HG03159 (cell line): Measurements from ENCODE around the gene SIGLECL1.

Experiments
- ATAC-seq: cut with Tn5 transposase; IDR thresholded peaks from one replicate; pipeline ENCODE4 v1.9.1; 2021; ENCODE audit warnings: mild to moderate bottlenecking, moderate library complexity; ENCODE audit not compliant: unreplicated experiment

Gene SIGLECL1

DNA sequence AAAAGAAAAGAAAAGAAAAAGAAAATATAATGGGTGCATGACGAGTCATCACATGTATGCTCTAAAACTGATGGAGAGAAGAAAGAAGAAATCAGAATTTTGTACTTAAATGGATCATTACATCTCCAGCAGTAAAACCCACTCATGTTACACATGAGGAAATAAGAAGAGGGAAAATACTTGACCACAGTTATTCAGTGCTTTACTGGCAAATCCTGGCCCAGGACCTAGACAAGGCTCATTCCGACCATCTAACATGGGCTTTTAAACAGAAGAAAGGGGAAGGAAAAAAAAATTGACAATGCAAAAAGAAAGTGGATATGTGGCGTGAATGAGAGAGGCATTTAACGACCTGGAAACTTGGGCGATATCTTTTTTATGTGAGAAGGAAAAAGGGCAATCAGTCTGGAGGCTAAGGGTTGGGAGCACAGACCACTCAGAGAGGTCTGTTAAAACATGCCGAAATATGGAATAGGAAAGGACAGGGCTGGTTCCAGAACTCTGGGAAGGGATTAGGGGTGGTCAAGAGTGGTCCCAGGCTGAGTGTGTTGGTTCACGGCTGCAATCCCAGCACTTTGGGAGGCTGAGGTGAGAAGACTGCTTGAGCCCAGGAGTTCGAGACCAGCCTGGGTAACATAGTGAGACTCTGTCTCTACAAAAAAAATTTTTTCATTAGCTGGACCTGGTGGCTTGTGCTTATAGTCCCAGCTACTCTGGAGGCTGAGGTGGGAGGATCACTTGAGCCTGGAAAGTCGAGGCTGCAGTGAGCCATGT is 1.6 kb downstream of the SIGLECL1 start:
- no peak for ATAC-seq

DNA sequence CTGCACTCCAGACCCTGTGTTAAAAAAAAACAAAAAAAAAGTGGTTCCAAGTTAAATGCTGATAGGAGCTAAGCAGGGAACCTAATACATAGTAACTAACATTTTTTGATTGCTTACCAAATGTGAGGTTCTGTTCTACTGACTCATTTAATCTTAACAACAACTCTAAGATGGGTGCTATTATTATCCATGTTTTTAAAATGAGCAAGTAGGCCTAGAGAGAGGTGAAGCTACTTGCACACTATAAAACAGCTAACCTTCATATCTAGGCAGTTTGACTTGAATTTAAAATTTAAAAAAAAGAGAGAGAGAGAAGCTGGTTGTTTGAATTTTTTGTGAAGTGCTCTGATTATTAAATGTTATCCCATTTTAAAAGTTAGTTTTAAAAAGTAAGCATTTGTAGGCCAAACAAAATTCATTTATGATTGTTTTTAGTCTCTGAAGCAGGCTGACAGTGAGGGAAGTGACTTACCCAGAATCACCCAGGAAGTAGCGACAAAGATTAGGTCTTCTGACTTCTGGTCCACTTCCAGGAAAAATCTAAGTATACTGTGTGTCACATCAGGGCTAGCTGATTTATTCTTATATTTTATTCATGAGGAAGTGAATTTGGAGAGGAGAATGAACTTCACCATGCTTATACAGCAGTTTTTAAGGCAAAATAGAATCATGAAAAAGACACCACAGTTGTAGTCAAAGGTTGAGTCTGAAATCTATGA is 2.4 kb downstream of the SIGLECL1 start:
- ATAC-seq = no peak

DNA sequence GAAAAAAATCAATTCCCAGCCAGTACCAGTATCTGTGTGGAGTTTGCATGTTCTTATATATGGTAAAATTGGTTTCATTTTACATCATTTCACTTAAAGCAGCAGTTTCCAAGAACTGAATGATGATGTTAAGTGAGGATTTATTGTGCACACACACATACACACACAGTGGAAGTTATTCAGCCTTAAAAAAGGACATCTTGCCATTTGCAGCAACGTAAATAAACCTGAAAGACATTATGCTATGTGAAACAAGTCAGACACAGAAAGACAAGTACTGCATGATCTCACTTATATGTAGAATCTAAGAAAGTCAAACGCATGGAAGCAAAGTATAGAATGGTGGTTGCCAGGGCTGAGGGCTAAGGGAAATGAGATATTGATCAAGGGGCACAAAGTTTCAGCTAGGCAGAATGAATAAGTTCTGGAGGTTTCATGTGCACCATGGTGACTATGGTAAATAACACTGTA is 5.3 kb downstream of the SIGLECL1 start:
- ATAC-seq = no peak

DNA sequence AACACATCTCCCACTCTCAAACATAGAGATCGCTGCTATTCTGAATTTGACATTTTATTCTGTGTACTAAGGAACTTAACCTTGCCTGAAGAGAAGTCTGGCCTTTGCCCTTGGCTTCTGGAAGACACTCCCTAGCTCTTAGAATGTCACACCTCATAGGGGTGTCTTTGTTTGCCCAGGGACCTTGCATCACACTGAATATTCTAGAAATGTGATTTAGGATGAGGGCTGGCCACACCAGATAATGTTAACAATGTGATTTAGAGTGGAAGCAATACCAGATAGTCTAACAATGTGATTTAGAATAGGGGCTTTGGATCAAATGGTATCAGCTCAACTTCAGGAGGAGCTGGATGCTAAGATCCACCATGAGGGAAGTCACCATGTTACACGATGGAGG is 6.6 kb downstream of the SIGLECL1 start:
- no peak for ATAC-seq

DNA sequence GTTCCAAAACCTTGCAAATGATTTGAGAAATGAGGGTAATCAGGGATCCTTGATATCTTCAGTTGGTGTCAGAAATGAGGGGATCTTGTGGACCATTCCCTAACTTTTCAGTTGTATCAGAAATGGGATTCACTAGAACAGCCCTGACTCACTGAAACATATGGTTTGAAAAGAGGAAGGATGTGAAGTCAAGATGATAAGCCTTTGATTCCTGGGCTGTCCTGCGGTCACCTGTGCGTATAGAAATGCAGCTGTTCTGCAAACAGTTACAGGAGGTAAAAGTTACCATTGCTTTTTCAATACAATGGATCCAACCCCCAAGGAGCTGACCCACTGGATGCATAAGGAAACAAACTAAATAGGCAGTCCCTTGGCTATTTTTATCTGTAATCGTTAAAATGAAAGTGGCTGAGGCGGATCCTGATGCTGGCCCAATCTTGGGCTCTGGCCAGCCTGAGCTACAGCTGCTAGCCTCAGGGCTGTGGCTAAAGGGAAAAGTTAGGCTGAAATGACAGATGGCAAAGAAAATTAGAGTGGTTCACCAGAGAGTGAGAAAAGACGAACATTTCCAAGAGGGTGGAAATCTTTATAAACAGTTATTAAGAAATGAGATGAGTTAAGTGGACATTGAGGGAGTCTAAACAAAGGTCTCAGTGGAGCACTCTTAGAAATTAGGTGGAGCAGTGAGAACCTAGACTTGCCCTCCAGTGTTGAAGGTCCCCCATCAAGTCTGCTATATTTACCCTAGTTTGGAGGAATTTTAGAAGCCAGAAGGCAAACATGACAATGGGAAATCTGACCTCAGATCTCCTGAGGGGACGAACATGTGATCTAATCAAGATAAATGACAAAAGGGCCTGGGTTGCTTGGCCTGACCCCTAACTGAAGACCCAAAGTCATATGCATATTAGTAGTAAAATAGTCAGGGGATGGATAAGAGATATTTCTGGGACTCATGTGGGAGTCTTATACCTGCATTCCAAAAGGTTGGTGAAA is 7.6 kb downstream of the SIGLECL1 start:
- ATAC-seq = no peak

DNA sequence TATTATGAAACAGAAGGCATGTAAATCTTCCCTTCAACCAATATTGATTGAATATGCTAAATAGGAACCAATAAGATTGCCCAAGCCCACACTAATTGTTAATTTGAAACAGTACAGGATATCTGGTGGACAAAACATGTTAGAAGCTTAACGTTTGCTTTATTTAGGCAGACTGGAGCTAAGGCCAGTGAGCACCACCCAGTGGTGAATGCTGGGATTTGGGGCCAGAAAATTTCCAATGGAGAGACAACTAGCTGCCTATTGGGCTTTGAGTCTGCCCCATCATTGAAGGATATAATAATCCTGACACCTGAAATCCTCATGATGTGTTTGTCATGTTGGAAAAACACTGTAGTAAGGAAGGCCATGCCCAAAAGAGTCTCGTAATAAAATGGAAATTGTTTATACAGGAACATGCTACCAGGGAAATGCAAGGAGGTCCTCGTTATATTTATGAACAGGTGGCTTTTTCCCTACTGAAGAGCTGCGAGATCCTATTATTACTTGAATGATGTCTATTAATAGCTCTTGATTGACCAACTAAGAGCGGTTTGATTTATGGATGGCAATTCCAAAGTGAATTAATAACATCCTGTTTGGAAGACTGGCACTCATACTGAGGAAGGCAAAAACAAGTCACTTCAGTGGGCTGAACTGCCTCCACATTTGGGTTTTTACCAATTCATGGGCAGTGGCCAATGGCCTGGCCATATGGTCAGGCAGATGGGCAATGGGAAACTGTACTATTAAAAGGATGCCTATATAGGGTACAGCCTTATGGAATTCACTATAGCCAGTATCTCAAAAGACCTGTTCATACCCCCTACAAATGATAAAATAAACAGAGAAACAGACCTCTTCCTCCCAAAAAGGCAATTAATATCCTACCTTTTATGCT is 8.7 kb downstream of the SIGLECL1 start:
- ATAC-seq = no peak

DNA sequence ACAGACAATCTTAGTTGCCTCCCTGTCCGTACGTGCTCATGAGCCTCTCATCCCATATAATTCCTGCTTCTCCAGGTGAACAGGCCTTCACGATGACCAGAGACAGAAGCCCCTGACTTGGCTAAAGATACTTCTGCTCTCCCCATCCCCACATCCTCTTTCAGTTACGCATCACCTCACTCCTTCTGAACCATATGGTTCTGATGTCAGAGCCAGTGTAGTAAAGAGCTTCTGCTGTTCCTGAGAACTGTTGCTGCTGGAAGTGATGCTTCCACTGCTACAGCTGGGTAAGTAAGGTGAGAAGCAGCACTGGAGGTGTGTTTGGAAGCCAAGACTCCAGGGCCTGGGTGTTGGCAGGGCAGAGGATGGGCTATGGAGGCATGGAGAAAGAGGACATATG is 12.9 kb downstream of the SIGLECL1 start:
- no peak for ATAC-seq

DNA sequence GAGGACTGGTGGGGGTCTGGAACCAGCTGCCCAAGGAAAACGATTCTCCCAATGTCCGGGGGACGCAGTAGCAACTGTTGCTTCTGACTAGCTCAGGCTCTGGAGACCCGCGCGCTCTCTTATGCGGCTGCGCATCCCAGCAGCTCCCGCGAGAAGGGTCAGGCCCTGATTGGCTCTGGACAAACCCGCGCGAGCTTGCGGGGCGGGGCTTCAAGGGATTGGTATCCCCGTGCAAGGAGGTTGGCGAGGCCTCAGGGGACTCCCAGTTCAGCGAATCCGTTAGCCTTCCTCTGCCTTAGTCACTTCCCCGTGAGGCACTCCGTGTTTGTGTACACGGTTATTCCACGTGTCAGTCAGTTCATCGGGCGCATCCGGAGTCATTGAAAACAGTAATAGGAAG is 20.2 kb downstream of the SIGLECL1 start:
- no peak for ATAC-seq

DNA sequence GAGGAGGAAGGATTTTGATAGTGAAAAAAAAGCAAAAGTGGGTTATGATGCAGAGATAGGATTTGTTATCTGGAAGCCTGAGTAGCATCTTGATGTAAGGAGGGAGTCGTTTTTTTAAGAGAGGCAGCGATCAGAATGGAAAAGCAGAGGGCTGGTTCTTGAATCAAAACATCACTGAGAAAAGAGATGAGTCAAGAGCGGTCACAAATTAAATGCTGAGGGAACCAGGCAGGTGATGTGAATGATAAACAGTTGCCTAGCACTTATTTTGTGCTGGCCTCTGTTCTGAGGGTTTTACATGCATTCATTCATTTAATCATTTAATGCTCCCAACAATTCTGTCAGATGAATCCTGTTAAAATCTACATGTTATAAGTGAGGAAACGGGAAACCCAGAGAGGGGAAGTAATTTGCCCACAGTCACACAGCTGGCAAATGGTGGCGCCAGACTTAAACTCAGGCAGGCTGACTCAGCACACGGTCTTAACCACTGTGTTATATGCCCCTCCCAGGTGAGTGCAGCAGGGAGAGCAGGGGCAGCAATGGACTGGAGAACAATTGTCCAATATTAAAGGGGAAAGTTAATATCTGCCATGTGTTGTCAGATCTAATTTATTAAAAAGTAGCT is 21.4 kb downstream of the SIGLECL1 start:
- ATAC-seq = no peak

DNA sequence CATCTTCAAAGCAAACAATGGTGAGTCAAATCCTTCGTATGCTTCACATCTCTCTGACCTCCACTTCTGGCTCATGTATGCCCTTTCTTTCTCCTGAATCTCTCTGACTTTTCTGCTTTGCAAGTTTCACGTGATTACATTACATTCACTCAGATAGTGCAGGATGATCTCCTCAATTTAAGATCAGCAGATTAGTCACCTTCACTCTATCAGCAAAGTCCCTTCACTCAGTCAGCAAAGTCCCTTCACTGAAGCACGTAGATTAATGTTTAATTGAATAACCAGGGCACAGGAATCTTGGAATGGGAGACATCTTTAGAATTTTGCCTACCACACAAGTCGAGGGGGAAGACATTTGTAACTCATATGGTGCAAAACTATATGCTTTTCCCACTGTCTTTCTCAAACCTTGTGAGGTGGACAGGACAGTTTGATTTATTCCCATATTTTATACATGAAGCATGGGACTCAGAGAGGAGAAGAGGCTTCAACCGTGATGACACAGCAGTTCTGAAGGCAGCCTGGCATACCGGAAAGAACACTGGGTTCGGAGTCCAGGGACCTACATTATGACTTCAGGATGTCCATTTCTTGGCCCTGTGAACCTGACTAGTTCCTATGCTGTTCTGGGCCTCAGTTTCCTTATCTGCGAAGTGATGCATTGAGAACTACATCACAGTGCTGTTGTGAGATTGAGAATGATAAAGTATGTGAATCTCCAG is 23.3 kb downstream of the SIGLECL1 start:
- no peak for ATAC-seq

DNA sequence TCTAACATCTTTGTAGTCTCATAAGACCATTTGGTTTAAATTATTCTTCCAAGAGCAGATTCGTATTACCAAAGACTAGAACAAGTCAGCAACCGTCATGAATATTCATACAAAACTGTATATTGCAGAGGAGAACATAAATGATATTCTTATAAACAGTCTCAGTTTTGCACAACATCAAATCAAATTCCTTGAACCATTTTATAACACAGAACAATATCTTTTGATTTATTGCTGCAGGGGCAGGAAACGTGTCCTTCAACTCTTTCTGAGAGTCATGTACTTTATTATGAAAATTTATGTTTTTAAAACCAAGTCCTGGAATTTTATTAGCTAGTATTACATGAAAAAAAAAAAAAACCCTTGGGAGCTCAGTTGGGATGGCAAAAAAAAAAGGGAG is 26.2 kb downstream of the SIGLECL1 start:
- ATAC-seq = no peak

DNA sequence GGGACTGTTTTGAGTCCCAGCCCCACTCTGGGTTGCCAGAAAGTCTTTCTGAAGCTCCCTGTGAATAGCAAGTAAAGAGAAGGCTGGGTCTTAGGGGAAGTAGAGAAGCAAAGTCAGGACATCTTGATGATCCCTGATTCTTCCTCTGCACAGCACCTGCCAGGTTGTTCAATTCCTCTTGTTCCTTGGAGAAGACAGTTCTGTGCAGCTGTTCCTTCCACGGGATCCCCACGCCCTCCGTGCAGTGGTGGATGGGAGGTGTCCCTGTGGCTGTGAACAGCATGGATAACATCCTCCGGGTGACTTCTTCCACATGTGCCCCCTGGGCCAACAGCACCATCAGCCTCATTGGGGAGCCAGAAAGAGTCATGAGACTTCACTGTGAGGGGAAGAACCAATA is 31.5 kb downstream of the SIGLECL1 start:
- ATAC-seq = no peak

DNA sequence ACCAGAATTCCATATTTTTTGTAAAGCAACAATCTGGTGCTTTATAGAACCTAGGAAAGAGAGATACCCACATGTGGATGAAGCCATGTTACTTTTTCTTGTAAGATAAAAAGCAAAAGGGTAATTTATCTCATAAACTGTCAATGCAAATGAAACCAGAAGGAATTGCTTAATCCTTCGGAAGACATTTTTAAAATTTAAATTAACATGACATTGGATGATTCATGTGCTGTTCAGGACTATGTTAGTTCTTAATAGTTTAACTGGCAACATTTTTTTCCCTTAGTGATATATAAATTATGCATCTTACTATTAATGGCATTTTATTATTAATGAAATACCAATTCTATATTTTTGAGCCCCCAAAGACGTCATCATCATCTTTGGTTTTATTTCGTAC is 34.8 kb downstream of the SIGLECL1 start:
- ATAC-seq = no peak

DNA sequence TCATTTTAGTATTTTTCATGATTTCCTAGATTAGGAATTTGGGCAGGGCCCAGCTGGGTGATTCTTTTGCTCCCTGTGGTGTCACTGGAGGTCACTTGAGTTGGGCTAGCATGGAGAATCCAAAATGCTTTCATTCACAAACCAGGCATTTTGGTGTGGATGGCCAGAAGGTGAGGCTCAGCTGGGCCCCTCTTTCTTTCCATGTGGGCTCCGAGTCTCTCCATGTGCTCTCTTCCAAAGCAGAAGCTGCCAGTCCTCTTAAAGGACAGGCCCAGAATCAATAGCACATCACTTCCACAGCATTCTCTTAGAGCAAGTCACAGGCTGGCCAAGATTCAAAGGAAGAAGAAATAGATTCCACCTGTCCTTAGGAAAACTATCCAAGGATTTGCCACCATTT is 38.8 kb downstream of the SIGLECL1 start:
- ATAC-seq = no peak

DNA sequence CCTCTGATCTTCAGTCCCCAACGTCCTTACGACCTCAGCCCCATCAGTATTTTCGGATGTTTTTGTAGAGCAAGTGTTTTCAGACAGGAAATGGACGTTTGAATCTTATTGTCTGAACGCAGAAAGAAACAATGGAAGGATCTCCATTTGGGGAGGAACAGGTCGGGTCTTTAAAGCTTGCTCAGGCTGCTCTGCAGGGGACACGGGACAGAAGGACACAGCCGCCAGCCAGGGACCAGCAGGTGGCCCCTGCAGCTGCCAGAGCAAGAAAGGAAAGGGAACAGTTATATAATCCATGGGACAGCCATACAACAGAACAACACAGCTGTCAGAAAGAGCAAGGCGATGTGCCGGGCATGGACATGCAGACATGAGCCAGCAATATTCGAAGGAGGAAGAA is 42.1 kb downstream of the SIGLECL1 start:
- no peak for ATAC-seq

DNA sequence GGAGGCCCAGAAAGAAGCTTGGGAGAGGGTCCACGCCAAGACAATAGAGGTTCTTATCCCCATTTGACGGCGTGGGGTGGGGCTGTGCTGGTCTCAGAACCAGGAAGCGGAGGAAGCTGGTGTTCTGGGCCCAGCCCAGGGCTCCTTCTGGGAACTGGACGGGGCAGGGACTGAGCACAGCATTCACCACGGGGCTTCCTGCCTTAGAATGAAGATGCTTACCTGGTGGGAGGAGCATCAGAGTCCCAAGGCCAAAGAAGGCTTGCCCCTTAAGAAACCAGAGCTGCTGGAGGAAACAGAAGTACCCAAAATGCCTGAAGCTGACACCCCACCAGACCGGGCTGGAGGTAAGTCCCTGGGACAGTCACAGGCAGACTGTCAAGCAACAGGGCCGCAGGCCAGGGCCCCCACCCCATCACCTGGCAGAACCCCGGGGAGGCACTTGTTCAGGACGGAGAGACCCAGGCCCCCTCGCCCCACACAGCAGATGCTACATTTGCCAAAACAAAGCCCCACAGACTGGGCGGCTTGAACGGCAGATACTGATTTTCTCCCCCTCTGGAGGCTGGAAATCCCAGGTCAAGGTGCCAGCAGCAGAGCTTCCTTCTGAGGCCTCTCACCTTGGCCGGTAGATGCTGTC is 42.8 kb downstream of the SIGLECL1 start:
- no peak for ATAC-seq

DNA sequence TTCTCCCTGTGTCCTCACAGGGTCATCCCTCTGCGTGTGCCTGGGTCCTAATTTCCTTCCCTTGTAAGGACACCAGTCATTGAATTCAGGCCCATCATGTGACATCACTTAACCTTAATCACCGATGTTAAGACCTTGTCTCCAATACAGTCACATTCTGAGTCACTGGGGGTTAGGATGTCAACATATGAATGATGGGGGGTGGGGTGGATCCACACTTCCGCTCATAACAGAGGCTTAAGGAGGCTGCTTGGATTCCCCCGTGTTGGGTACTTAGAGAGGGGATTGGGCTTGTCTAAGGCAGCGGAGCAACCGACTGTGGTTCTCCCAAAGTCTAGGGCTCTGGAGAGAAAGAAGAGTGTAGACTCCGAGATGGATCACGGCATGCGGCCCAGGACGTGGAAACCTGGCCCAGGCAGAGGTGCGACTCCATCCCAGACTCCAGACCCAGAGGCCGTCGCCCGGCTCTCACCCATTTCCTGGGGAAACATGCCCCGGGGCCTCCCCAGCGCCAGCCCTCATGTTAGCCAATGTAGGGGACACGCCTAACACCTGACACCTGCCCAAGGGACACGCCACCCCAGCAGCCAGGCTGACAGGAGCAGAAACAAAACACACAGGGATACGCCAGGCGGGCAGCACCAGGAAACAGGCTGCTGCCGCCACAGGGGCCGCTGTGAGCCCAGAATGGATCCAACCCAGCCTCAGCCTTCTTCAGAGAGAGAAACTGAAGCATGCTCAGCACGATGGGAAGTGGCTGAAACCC is 43.5 kb downstream of the SIGLECL1 start:
- ATAC-seq = no peak

DNA sequence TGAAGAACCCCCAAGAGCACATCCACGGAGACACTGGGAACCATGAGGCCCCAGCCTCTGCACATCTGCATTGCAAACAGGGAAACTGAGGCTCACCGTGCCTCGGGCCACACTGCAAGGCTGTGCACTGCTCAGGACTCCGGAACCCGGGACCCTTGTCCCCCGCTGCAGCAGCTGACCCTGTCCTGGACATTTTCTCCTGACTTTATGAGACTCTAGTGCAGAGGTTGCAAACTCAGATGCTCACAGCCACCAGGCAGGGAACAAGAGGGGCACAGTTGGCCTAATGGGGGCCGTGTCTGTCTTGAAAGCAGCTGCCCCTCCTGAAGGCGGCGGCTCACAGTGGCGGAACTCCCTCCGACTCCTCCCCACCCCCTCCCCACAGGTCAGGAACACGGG is 44.1 kb downstream of the SIGLECL1 start:
- no peak for ATAC-seq
